ENCODE data around the gene PEAK1. TPM values are rescaled to one million over a fixed set of nuclear protein-coding genes. Genes with fewer than 3 reads are reported as not detected.
A peak's percentile ranks its signal among the peaks of the same experiment; 100 is the strongest.

PEAK1 gene
- total and polyA plus RNA-seq, 8 donors, result 58.3 to 86.9 (median 64.3) TPM

DNA sequence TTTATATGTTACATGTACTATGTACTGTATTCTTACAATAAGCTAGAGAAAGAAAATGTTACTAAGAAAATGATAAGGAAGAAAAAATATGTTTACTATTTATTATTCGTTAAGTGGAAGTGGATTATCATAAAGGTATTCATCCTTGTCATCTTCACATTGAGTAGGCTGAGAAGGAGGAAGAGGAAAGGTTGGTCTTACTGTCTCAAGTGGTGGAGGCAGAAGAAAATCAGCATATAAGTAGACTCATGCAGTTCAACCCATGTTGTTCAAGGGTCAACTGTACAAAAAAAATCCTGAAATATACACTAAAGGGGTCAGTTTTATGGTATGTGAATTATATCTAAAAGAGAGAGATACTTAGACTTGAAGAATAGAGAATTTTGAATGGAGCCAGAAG lies 6.5 kb upstream of the PEAK1 start:
- intact Hi-C loops (cut with DNase I), result no loop called here
- Histone ChIP-seq H3K27ac (no peak overlapping the region), H3K4me1 (peaks cover 10 to 33% of the 10 kb centered on the region in 2 donors), H3K27me3 (no peaks in the 10 kb centered on the region), H3K4me3 (no peak overlapping the region), H3K36me3 (no peaks in the 10 kb centered on the region), H3K9me3 (no peaks in the 10 kb centered on the region)
- TF ChIP-seq, protein P1, sequence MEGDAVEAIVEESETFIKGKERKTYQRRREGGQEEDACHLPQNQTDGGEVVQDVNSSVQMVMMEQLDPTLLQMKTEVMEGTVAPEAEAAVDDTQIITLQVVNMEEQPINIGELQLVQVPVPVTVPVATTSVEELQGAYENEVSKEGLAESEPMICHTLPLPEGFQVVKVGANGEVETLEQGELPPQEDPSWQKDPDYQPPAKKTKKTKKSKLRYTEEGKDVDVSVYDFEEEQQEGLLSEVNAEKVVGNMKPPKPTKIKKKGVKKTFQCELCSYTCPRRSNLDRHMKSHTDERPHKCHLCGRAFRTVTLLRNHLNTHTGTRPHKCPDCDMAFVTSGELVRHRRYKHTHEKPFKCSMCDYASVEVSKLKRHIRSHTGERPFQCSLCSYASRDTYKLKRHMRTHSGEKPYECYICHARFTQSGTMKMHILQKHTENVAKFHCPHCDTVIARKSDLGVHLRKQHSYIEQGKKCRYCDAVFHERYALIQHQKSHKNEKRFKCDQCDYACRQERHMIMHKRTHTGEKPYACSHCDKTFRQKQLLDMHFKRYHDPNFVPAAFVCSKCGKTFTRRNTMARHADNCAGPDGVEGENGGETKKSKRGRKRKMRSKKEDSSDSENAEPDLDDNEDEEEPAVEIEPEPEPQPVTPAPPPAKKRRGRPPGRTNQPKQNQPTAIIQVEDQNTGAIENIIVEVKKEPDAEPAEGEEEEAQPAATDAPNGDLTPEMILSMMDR (IDR thresholded peaks at IDR 0.05), result no peak
- DNase-seq (no peak), ATAC-seq (no peak)

DNA sequence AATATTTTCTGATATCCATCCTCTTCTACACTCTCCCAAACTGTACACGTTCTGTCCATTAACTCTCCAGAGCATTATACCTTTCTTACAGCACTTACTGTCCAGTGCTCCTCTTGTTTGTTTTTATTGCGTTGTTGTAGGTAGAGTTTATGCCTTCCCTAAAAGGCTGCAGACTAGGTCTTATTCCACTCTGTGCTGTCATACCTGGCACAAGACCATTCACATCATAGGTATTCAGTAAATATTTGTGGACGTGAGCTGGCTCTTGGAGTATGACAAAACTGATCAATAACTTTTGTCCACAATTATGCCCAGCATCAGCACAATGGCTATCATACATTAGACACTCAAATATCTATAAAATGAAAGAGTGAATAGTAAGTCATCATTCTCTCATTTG lies 5.2 kb upstream of the PEAK1 start:
- no peaks in the 10 kb centered on the region for H3K27me3 ChIP-seq
- H3K4me1 ChIP-seq, result peaks cover 10 to 39% of the 10 kb centered on the region in 2 donors
- TF ChIP-seq, protein P1 (IDR thresholded peaks at IDR 0.05), result no peak
- intact Hi-C loops (cut with DNase I), result no loop called here
- DNase-seq (no peak), ATAC-seq (no peak)
- no peak overlapping the region for H3K27ac ChIP-seq
- no peaks in the 10 kb centered on the region for H3K36me3 ChIP-seq
- H3K4me3 ChIP-seq, result no peak overlapping the region
- H3K9me3 ChIP-seq, result no peaks in the 10 kb centered on the region

DNA sequence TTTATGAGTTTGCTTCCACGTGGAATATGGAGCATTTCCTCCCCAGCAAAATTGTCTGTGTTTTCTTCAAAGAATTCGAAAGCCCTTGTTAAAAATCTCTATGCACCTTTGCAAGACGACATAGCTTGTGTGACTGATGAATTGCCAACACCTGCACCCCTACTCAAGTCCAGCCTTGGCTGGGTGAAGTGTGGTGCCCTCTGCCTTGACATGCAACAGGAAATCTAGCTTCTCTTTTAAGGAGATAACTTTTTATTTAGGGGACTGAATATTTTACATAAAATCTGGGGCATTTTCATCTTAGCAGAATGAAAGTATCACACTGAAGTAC lies 1.4 kb upstream of the PEAK1 start:
- ATAC-seq, result no peak
- Histone ChIP-seq H3K9me3 (no peaks in the 10 kb centered on the region), H3K27me3 (no peaks in the 10 kb centered on the region), H3K36me3 (no peaks in the 10 kb centered on the region), H3K4me1 (peaks cover 17 to 63% of the 10 kb centered on the region in 2 donors), H3K27ac (peak overlapping the region; percentile 91 to 96), H3K4me3 (peak overlapping the region; percentile 52 to 88)
- intact Hi-C loops (cut with DNase I), result no loop called here
- TF ChIP-seq, protein P1 (IDR thresholded peaks at IDR 0.05), result no peak
- no peak for DNase-seq

DNA sequence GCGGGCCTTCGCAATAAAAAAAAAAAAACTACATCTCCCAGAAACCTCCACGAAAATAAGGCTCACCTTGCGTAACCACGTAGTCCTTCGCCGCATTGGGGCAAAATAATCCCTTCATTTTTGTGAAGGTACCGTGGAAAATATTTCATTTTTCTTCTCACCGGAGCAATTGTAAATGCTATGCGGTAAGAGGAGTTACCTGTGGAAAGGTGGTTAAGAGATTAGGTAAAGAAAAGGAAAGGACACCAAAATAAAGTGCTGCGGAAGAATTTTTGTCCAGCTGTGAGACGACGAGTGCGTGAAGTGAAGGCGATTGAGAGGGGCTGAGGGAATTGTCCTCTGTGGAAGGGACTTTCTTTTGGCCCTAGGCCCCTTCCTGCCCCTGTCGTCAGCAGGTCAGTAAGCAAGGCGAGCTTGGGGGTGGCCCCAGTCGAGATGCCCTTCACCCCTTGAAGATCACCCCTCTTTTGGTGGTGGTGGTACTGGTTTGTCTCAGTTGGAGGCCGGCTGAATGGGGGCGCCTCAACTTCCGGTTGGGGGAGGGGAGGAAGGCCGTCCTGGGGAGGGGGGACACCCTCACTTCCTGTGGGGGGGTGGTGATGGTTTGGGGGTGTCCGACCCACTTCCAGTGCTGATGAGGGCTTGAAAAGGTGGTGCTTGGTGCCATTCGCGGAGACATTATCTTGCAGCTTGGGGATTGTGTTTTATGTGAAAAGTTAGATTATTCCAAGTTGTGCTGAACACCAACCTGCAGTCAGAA lies 886 bp upstream of the PEAK1 start, which contains the start of gene HMG20A:
Gene HMG20A (plus strand): TSS at position 279 of the 760 bp plus-strand sequence. CDS start 37,520 bp downstream, outside the sequence.
- no peaks in the 10 kb centered on the region for H3K27me3 ChIP-seq
- ATAC-seq, result peak; percentile 65
- peak within 1 kb of the TSS; percentile 91 to 96 for H3K27ac ChIP-seq
- no peaks in the 10 kb centered on the region for H3K9me3 ChIP-seq
- peak; percentile 66 to 93 (median 81) for DNase-seq
- H3K4me3 ChIP-seq, result peak within 1 kb of the TSS; percentile 68 to 88
- H3K4me1 ChIP-seq, result peaks cover 21 to 69% of the 10 kb centered on the region in 2 donors
- intact Hi-C loops (cut with DNase I), result no loop called here
- H3K36me3 ChIP-seq, result no peaks in the 10 kb centered on the region
- TF ChIP-seq, protein P1 (IDR thresholded peaks at IDR 0.05), result no peak

DNA sequence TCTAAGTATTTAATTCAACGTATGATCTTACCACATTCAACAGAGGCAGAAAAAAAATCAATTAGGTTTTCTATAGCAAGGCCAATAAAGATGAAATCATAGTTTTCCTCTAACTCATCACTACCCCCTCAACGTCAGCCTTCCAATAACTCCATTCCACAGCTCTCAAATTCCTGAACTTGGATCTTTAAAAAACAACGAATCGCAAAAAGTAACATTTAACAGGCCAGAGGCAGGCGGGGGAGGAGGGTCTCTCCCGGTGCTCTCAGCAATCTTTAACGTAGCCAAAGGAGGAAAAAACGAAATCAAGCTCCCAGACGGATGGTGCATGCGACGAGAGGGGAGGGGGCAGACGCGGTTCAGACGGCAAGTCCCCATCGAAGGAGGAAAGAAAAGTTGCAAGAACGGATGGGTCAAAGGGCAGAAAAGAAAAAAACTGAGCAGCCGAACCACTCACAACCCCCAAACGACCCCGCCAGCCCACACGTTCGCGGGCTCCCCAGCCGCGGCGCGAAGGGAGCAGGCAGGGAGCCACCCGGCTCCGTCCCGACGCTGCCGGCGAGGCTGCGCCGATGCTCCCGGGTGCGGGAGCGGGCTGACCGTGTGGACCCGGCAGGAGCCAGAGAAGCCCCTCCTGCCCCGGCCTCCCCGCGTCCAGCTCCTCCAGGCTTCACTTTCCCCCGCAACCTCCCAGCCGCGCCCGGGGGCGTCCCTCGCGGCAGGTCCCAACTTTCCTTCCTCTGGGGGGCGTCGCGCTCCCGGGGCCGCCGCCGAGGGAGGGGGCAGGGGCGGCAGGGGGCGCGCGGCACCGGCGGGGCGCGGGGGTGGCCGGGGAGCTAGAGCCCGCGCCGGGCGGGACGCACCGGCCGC lies 703 bp downstream of the PEAK1 start:
- ATAC-seq (peak; percentile 1), DNase-seq (peak; percentile 42 to 87 (median 51))
- intact Hi-C loops (cut with DNase I), result no loop called here
- peak overlapping the region; percentile 68 to 88 for H3K4me3 ChIP-seq
- peak overlapping the region; percentile 91 to 93 for H3K27ac ChIP-seq
- H3K27me3 ChIP-seq, result no peaks in the 10 kb centered on the region
- H3K36me3 ChIP-seq, result no peaks in the 10 kb centered on the region
- H3K4me1 ChIP-seq, result peaks cover 21 to 80% of the 10 kb centered on the region in 2 donors
- TF ChIP-seq, protein P1 (IDR thresholded peaks at IDR 0.05), result peak in 1 of 2 donors; percentile 14
- H3K9me3 ChIP-seq, result no peaks in the 10 kb centered on the region
